NCI-H2227 (cell line): ENCODE results near the gene LAMTOR2.
"Not testable (repeated sequence)": the region's sequence is repeated elsewhere in the genome, so short reads cannot be mapped to it uniquely, and the experiment has no call there.

ENCODE experiments used
- DNase-seq: peaks from one replicate; lab custom pipeline; 2025; ENCODE audit not compliant: unreplicated experiment; lab: John Stamatoyannopoulos, UW

The LAMTOR2 gene

DNA sequence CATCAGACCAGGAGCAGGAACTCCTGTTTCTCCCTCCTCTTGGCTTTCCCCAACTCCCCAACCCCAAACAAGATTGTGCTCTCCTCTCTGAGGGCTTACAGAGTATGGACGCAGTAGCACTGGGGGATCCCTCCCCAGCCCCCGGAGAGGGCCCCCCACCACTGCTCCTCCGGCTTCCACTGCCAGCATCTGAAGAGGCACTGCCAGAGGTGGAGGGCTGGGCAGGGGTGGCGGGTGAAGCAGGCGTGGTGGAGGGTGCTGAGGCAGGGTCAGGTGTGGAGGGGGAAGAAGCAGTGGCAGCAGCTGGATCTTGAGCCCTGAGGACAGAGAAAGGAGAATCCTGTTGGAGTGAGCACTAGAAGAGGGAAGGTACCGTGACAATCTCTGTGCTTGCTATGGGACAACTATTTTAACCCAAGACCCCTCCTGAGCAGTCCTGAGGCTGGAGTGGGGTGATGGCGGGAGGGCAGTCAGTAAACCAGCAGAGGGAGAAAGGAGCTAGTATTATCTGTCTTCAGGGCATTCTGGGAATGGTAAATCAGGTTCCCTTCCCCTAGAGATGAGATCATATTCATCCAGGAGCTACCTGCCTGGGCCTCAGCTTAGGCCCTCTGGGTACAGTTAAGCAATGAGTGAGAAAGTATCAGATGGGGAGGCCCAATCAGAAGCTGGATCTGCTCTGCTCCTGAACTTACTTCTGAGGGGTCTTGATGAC is 3.4 kb upstream of the LAMTOR2 start:
- no peak for DNase-seq

DNA sequence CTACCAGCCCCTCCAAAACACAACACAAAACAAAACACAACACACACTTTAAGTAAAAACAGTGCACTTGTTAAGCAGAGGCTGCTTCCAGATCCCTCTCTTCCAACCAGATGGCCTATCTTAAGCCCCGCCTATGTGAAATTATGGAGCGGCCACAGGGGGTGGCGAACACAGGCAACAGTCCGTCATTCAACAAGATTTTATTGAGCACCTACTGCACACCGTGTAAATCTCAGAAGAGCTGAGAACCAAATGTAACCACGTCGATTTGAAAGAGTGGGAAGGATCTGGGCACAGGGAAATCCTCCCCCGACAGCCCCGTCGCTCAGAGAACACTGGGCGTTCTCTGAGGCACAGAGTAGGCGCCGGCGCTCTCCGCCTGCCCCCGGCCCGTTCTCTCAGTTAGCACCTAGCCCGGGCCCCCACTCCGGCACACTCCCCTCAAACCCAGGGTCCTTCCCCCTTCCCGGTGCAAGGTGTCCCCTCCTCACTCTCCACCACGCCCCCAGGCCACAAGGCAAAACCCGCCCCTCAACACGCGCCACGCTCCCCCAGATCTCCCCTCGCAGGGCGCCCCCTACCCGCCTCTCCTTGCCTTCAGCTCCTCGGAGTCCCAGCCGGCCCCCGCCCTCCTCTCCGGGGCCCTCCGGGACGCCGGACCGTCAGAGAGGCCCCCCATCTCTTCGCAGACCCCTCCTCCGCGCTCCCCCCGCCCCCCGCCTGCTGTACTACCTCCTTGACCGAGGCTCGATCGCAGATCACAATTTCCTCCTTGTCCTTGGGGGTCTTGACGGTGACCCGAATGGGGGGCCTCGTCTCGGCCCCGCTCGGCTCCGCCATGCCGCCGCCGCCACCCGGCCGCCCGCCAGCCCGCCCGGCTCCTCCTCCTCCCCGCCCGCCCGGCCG is 1.5 kb upstream of the LAMTOR2 start:
- DNase-seq: peak; percentile 83

DNA sequence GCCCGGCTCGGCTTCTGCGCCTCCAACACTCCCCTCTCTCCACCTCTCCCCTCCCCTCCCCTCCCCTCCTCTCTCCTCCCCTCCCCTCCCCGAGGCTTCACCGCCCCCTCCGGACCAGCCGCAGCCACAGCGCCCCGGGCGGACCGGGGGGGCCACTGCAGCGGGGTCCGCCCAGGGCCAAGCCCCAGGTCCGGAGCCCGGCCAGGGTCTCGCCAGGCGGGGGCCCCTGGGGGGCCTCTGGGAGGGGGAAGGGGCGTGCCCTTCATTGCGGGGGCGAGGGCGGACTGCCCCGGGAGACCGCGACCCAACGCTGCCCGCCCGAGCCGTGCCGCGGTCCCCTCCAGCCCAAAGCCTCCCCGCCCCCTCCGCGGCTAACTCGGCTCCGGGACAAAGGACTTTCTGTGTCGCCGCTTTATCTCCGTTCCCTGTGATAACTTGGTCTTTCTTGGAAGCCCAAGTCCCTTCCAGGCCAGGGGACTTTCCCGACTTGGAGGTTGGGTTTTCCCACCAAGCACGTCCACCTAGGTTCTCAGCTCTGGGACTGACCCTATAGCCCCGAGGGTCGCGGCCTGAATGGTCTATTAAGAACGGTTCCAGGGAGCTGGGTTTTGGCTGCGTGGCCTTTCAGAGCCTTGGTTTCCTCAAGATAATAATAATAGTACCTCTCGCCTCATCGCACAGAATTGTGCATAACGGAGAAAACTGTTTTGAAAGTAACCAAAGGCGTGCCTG is 648 bp upstream of the LAMTOR2 start, which contains the start of gene UBQLN4:
Gene UBQLN4, minus strand, starts transcription at position 31 of the 732 bp plus-strand sequence. CDS start 97 bp downstream, outside the sequence.
- DNase-seq: peak; percentile 92

DNA sequence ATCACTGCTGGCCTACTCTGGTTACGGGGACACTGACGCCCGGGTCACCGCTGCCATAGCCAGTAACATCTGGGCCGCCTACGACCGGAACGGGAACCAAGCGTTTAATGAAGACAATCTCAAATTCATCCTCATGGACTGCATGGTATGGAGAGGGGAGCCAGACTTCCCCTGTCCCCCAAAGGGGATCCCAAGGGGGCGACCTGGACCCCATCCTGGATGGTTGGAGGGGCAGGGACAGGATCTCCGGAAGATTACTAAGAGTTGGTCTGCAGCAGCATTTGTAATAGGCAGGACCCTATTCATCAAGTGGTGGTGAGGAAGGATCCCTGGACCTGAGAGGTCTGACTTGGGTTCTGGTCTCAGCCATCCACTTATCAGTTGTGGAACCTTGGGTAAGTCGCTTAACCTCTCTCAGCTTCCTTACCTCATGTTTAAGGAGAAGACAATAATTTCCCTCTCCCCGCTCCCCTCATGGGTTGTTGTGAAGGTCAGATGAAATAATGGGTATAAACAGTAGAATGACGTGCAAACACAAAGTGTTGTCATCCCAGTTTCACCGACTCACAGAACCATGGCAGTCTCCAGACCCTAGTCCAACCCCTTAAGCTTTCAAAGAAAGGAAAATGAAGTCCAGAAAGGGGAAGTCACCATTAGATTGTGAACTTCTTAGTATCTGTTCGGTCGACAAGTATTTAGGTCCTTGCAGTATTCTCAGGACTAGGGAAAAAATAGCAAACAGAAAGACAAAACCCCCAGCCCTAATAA is 883 bp downstream of the LAMTOR2 start:
- no peak for DNase-seq

DNA sequence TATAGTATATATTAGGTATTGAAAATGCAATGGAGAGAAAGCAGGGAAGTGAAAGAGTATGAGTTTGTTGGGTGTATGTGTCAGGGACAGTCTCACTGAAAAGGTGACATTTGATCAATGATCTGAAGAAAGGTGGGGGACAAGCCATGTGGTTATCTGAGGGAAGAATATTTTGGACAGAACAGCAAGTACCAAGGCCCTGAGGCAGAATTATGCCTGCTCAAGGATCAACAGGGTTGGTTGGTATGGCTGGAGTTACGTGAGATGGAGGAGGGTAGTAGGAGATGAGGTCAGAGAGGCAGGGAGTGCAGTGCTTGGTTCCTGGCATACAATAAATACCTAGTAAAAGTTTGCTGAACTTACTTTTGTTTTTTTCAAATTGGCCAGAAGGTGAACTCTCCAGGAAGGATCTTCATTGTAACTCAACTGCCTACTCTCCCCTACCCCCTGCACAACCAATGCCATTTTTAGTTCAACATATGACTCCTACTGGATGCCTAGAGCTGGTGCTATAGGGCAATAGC is 1.8 kb downstream of the LAMTOR2 start:
- DNase-seq: no peak

DNA sequence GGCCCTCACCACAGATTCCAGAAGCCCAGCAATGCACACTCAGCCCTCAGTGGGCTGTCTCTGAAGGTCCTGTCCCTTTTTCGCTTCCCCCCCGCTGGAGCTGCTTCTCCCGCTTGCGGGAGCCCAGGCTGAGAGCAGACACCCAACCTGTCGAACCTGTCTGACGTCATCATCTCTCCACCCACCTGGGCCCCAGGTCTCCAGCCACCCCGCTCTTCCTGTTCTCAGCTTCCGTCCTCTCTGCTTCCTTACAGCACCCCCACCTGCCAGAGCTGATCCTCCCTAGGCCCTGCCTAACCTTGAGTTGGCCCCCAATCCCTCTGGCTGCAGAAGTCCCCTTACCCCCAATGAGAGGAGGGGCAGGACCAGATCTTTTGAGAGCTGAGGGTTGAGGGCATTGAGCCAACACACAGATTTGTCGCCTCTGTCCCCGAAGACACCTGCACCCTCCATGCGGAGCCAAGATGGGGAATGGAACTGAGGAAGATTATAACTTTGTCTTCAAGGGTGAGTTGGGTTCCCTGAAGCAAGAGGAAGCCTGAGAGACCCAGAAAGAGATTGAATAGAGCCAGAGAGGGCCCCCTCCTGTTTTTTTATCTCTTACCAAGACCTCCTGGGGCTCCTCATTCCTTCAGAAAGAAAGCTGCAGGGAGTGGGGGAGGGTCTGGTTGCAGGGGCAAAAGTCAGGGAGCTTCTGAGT is 6.5 kb downstream of the LAMTOR2 start, which contains the start of gene RAB25:
Gene RAB25, plus strand, starts transcription at position 224 of the 700 bp plus-strand sequence. Its CDS starts 241 bp downstream, at position 465.
- no peak for DNase-seq

DNA sequence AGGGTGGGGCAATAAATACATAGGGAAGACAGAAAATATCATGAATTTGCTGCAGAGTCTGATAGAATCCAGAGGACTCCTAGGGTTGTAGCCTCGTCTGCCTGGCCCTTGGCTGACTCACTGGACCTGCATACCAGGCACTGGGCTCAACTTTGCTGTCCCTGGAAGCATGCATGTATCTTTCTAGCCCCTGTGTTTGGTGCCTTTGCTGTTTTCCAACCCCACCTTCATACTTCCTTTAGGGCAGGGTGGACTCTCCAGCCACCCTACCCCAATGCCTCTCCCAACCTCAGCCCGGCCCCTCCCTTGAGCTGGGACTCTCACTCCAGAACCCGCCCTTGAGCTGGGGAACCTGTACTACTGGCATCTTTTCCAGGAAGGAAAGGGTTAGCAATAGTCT is 7.6 kb downstream of the LAMTOR2 start:
- no peak for DNase-seq

DNA sequence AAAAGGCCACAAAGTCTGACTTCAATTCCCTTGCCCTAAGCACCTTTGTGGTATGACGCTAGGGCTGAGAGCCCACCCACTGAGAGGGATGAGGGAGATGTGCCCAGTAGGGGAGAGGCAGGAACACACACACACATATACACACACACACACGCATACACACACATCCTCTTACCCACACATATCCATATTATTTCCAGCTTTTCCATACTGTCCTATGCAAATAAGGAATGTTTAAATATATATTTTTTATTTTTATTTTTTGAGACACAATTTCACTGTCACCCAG is 9.4 kb downstream of the LAMTOR2 start:
- no peak for DNase-seq

DNA sequence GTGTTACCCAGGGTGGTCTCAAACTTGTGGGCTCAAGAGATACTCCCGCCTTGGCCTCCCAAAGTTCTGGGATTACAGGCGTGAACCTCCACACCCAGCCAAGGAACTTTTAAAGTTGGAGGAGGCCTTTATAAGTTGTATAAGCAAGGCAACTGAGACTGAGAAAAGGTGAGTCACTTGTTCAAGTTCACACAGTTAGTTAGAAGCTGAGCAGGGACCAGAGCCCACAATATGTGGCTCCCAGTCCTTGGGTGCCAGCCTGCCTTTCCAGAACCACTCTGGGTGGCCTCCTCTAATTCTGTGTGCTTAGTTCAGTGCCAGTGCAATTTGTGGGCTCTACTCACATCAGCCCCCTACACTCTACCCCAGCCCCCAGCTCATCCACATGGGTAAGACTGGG is 10.0 kb downstream of the LAMTOR2 start:
- DNase-seq: no peak

DNA sequence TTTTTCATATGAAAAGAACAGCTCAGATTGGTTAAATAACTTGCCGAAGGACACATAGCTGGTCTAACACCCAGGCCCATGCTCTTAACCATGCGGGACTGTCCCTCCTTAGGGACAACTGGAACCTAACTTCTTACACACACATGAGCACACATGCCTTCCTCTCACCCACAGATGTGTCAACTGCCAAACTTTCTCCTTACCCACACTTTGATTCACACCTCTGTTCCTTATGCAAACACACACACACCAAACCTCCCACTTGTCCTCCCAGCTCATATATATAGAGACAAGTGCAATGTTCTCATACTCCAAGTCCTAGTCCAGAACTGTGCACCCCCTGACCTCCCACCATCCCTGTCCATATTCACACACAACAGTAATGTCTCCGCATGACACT is 10.6 kb downstream of the LAMTOR2 start:
- DNase-seq: no peak

DNA sequence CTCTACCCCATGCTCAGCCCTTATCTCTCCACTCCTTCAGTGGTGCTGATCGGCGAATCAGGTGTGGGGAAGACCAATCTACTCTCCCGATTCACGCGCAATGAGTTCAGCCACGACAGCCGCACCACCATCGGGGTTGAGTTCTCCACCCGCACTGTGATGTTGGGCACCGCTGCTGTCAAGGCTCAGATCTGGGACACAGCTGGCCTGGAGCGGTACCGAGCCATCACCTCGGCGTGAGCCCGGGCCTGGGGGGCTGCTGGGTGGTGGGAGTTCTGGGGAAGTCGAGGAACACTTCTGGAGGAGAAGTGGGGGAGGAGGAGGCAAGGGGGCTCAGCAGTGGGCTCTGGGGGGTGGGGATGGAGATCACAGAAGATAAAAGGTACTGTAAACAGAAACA is 11.3 kb downstream of the LAMTOR2 start:
- no peak for DNase-seq

DNA sequence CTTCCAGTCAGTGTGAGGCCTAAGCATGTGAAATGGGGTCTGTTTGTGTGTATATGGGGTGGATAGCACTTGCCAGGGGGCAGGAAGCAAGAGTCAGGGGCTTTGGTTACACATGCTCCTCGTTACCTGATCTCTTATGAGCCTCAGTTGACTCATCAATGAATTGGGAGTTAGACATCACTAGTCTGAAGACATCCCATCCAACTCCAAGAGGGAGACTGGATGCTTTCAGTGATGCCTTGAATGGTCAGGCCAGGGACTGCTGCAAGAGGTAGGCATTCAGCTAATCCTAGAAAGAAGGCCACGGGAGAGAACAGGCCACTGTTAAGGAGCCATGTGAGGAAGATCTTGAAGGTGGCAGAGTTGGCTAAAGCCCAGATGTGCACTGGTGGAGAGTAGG is 12.7 kb downstream of the LAMTOR2 start:
- DNase-seq: no peak

DNA sequence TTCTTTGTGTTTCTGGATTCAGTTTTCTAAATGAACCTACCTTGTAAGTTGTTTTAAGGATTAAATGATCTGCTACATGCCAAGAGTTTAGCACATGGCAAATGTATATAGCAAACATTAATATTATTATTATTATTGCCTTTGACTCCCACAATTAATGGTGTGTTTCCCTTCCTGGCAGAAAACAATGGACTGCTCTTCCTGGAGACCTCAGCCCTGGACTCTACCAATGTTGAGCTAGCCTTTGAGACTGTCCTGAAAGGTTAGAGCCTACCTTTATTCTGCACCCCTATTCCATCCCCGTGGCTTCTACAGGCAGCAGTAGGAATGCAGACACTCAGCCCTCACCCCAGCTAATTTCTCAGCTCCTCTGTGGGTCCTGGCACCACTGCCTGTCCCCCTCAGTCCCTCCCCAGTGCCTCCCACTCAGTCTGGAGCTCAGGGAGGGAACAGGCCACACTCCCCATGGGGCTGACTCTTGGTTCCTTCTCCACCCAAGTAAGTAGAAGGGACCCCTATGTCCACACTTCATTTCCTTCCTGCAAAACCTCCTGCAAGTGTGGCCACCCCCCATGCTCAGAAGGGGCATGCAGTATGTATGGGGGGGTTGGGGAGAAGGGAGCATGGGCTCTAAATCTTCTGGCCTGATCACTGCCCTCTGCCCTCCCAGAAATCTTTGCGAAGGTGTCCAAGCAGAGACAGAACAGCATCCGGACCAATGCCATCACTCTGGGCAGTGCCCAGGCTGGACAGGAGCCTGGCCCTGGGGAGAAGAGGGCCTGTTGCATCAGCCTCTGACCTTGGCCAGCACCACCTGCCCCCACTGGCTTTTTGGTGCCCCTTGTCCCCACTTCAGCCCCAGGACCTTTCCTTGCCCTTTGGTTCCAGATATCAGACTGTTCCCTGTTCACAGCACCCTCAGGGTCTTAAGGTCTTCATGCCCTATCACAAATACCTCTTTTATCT is 15.2 kb downstream of the LAMTOR2 start:
- DNase-seq: no peak

DNA sequence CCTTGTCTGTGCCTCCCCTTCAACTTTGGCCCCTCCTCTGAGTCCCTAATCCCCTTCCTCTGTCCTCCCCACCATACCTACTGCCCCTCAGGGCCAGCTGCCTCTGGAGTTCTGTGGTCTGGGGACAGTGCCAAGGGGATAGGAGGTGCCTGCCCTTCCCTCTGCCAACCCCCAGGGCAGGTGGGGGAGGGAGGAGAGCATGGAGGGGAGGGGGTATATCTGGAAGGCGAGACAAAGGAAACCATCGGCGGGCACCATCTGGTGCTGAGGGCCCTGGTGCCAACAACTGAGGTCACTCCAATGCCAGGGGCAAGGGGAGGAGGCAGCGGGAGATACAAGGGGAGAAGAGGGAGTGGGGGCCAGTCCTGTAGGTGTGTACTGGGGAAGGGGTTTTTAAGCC is 16.0 kb downstream of the LAMTOR2 start:
- no peak for DNase-seq

DNA sequence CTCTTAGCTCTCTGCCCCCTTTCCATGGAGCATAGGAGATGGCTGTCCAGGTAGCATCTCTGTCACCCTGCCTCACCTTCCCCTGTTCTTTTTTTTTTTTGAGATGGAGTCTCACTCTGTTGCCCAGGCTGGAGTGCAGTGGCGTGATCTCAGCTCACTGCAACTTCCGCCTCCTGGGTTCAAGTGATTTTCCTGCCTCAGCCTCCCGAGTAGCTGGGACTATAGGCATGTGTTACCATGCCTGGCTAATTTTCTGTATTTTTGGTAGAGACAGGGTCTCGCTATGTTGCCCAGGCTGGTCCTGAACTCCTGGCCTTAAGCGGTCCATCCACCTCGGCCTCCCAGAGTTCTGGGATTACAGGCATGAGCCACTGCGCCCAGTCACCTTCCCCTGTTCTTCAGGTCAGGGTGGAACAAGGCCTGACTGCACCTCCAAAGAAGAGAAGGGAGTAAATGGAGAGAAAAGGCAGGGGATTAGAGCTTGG is 16.8 kb downstream of the LAMTOR2 start:
- DNase-seq: not testable (repeated sequence)

DNA sequence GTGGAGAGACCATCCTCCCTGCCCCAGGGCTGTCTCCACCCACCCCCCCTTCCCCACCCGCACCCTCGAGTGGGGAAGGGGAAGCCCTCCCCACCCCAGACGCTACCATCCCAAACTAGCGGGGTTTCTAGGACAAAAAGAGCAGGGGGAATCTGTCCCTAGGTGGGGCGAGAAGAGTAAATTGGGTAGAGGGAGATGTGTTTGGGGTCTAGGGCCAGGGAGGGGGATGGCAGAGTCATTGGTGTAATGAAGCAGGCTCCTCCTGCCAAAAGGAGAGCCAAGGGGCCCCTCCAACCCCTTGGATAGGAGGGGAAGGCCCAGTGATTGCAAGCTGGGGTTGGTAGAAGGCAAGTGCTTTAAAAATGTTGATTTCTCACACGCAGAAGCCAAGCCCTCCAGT is 17.7 kb downstream of the LAMTOR2 start:
- DNase-seq: no peak

DNA sequence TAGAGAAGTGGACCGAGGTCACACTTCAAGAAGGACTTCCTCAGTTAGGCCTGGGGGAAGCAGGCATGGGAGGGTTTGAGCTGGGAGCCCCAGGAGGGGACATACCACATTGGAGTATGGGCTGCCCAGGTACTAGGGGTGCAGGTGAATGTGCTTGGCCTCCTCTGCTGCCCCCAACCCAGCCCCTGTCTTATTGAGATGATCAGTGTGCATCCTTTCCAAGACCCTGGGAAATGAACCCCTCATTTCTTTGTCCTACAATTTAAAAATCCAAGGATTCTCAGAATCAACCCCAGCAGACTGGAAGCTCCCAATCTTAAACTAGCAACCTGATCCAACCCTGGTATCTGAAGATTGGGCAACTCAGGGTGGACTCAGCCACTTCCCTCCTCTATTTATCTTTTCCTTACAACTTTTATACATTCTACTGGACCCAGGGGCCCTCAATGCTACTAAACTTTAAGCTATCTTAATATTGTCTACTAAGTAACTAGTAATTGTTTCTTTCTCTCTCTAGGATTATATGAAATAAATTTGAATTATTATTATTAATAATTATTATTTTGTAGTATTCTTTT is 18.6 kb downstream of the LAMTOR2 start:
- DNase-seq: no peak

DNA sequence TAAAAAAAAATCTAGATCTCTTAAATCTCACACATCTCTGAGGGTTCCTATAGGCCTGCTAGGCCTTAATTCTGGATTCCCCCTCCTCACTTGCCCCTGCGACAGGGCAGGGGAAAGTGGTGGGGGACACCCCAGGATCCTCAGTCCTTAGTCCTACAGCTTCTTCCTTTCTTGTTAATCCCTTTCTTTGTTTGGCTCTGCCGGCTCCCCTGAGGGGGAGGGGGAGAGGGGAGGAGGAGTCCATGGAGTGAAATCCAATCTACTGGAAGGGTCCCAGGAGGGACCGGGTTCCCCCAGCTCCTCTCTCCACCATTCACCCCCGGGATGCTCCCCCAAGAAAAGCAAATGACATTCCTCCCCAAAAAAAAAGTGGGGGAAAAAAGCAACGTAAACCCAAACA is 19.2 kb downstream of the LAMTOR2 start:
- no peak for DNase-seq
